IMR-90 (cell line): ENCODE results near the gene TSR1. TPM values are rescaled to one million over a fixed set of nuclear protein-coding genes. Genes with fewer than 3 reads are reported as not detected.

ENCODE experiments used
- ATAC-seq: fragments of 200-7000 bp; cut with Tn5 transposase; 2 replicates; pipeline ENCODE4 v1.9.1; 2020; ENCODE audit warnings: low read depth, mild to moderate bottlenecking, moderate library complexity
- BruUV-seq: library from RNA; stranded (reverse); fragments of 400-500 nt; replicated peaks from 2 replicates; lab custom pipeline; 2021; lab: Mats Ljungman, UMichigan
- CTCF ChIA-PET: fragments of 300-600 bp; formaldehyde crosslinking; extraction: SDS; loops from one replicate; lab custom pipeline; 2021; ENCODE audit warnings: antibody characterized with exemption; lab: Yijun Ruan, JAX
- POLR2A ChIA-PET: fragments of 300-600 bp; sonication (Branson Sonifier 250); formaldehyde crosslinking; loops from one replicate; lab custom pipeline; 2022; ENCODE audit warnings: antibody characterized with exemption; ENCODE audit not compliant: unreplicated experiment; lab: Charles Lee
- DNase-seq: peaks from one replicate; pipeline ENCODE4 v3.0.0; 2013
- H2AFZ ChIP-seq: replicated peaks from 2 replicates; pipeline ENCODE3; 2013; ENCODE audit warnings: low read length, mild to moderate bottlenecking; ENCODE audit not compliant: poor library complexity
- H2AK5ac ChIP-seq: 2 replicates; pipeline ENCODE4 v1.6.1; 2013; ENCODE audit warnings: low read depth, low read length, inconsistent platforms
- H2AK9ac ChIP-seq: replicated peaks from 2 replicates; pipeline ENCODE3; 2013; ENCODE audit warnings: mild to moderate bottlenecking, low read depth, low read length, moderate library complexity; ENCODE audit not compliant: poor library complexity
- H2BK120ac ChIP-seq: 2 replicates; pipeline ENCODE4 v1.6.1; 2013; ENCODE audit warnings: low read depth, low read length, inconsistent platforms
- H2BK15ac ChIP-seq: 3 replicates; pipeline ENCODE4 v1.6.1; 2013; ENCODE audit warnings: low read depth, low read length, inconsistent platforms
- H2BK20ac ChIP-seq: 2 replicates; pipeline ENCODE4 v1.6.1; 2013; ENCODE audit warnings: low read depth, mild to moderate bottlenecking, inconsistent platforms, low read length, moderate library complexity
- H2BK5ac ChIP-seq: 2 replicates; pipeline ENCODE4 v1.6.1; 2013; ENCODE audit warnings: mild to moderate bottlenecking, low read depth, low read length, inconsistent platforms; ENCODE audit not compliant: poor library complexity, severe bottlenecking
- H3K14ac ChIP-seq: replicated peaks from 2 replicates; pipeline ENCODE4 v1.6.1; 2013; ENCODE audit warnings: low read depth, low read length, inconsistent platforms
- H3K18ac ChIP-seq: 2 replicates; pipeline ENCODE4 v1.6.1; 2013; ENCODE audit warnings: low read depth, low read length, control low read depth
- H3K23ac ChIP-seq: 2 replicates; pipeline ENCODE4 v1.6.1; 2013; ENCODE audit warnings: low read depth, low read length, inconsistent platforms
- H3K27ac ChIP-seq: 2 replicates; pipeline ENCODE4 v1.5.1; 2013; ENCODE audit warnings: mild to moderate bottlenecking, control low read depth, low read length; ENCODE audit not compliant: insufficient read depth
- H3K27me3 ChIP-seq: 2 replicates; pipeline ENCODE4 v1.6.1; 2013; ENCODE audit warnings: low read length; ENCODE audit not compliant: control insufficient read depth, insufficient read depth
- H3K36me3 ChIP-seq: 2 replicates; pipeline ENCODE4 v1.6.1; 2013; ENCODE audit warnings: low read length, mixed read lengths; ENCODE audit not compliant: control insufficient read depth, insufficient read depth
- H3K4ac ChIP-seq: 2 replicates; pipeline ENCODE4 v1.6.1; 2013; ENCODE audit warnings: low read depth, low read length, inconsistent platforms
- H3K4me1 ChIP-seq: 2 replicates; pipeline ENCODE4 v1.6.1; 2013; ENCODE audit warnings: low read length, mixed read lengths; ENCODE audit not compliant: control insufficient read depth, insufficient read depth
- H3K4me2 ChIP-seq: 2 replicates; pipeline ENCODE4 v1.6.1; 2013; ENCODE audit warnings: low read depth, mild to moderate bottlenecking, control low read depth, low read length, moderate library complexity
- H3K4me3 ChIP-seq: 2 replicates; pipeline ENCODE4 v1.5.1; 2013; ENCODE audit warnings: low read depth, mild to moderate bottlenecking, control low read depth, low read length, moderate library complexity; ENCODE audit not compliant: insufficient read depth
- H3K56ac ChIP-seq: 2 replicates; pipeline ENCODE4 v1.6.1; 2013; ENCODE audit warnings: low read length, inconsistent platforms; ENCODE audit not compliant: insufficient read depth; ENCODE audit errors: extremely low read depth
- H3K79me1 ChIP-seq, 2 experiments: 2 replicates each; pipeline ENCODE4 v1.6.1; 2013; ENCODE audit warnings: low read length in 2 of 2, inconsistent platforms in 1 of 2, low read depth in 1 of 2
- H3K9ac ChIP-seq: 2 replicates; pipeline ENCODE4 v1.6.1; 2013; ENCODE audit warnings: low read depth, low read length, control low read depth
- H3K9me1 ChIP-seq: 2 replicates; pipeline ENCODE4 v1.6.1; 2013; ENCODE audit warnings: low read length, inconsistent platforms; ENCODE audit not compliant: insufficient read depth
- H3K9me3 ChIP-seq: 2 replicates; pipeline ENCODE4 v1.6.1; 2013; ENCODE audit warnings: low read length; ENCODE audit not compliant: control insufficient read depth, insufficient read depth
- H4K20me1 ChIP-seq: 2 replicates; pipeline ENCODE4 v1.6.1; 2013; ENCODE audit warnings: low read length, inconsistent platforms; ENCODE audit not compliant: insufficient read depth
- H4K5ac ChIP-seq: 2 replicates; pipeline ENCODE4 v1.6.1; 2013; ENCODE audit warnings: mild to moderate bottlenecking, low read depth, low read length, control low read depth
- H4K8ac ChIP-seq, 2 experiments: 2 replicates each; pipeline ENCODE4 v1.6.1; 2013; ENCODE audit warnings: low read depth in 2 of 2, low read length in 2 of 2, control low read depth in 1 of 2, inconsistent platforms in 1 of 2
- H4K91ac ChIP-seq: 2 replicates; pipeline ENCODE4 v1.6.1; 2013; ENCODE audit warnings: low read depth, low read length, inconsistent platforms; ENCODE audit not compliant: insufficient read depth
- BHLHE40 ChIP-seq: fragments of 150-350 bp; IDR thresholded peaks from 2 replicates; pipeline ENCODE4 v1.6.1; 2016; ENCODE audit warnings: mild to moderate bottlenecking, low read depth, low read length
- CEBPB ChIP-seq: IDR thresholded peaks from 2 replicates; pipeline ENCODE4 v1.6.1; 2012; ENCODE audit warnings: low read depth, low read length, improper control_type of control experiment
- CHD1 ChIP-seq: IDR thresholded peaks from 2 replicates; pipeline ENCODE4 v1.6.1; 2012; ENCODE audit warnings: low read depth, low read length, improper control_type of control experiment
- CTCF ChIP-seq: conservative IDR thresholded peaks from 2 replicates; pipeline ENCODE4 v1.5.1; 2012; ENCODE audit warnings: mild to moderate bottlenecking, low read depth, low read length, improper control_type of control experiment
- ELK1 ChIP-seq: fragments of 150-350 bp; IDR thresholded peaks from 2 replicates; pipeline ENCODE4 v1.6.1; 2016; ENCODE audit warnings: low read depth, mild to moderate bottlenecking, low read length, moderate library complexity, borderline replicate concordance
- FOS ChIP-seq: fragments of 150-350 bp; IDR thresholded peaks from 2 replicates; pipeline ENCODE4 v1.6.1; 2016; ENCODE audit warnings: low read depth, low read length
- MAFK ChIP-seq: IDR thresholded peaks from 2 replicates; pipeline ENCODE4 v1.6.1; 2012; ENCODE audit warnings: low read depth, low read length, improper control_type of control experiment
- MAZ ChIP-seq: IDR thresholded peaks from 2 replicates; pipeline ENCODE4 v1.6.1; 2012; ENCODE audit warnings: low read depth, mild to moderate bottlenecking, low read length, improper control_type of control experiment, moderate library complexity, borderline replicate concordance
- MXI1 ChIP-seq: IDR thresholded peaks from 2 replicates; pipeline ENCODE4 v1.6.1; 2012; ENCODE audit warnings: low read depth, mild to moderate bottlenecking, low read length, moderate library complexity, borderline replicate concordance
- NFE2L2 ChIP-seq: fragments of 150-350 bp; IDR thresholded peaks from 2 replicates; pipeline ENCODE4 v1.6.1; 2016; ENCODE audit warnings: low read depth, mild to moderate bottlenecking, low read length
- POLR2A ChIP-seq: IDR thresholded peaks from 2 replicates; pipeline ENCODE4 v1.6.1; 2012; ENCODE audit warnings: mild to moderate bottlenecking, low read depth, low read length
- RAD21 ChIP-seq: IDR thresholded peaks from 2 replicates; pipeline ENCODE4 v1.6.1; 2012; ENCODE audit warnings: low read length, improper control_type of control experiment
- RCOR1 ChIP-seq: IDR thresholded peaks from 2 replicates; pipeline ENCODE4 v1.6.1; 2012; ENCODE audit warnings: mild to moderate bottlenecking, low read length, improper control_type of control experiment; ENCODE audit not compliant: insufficient replicate concordance
- RFX5 ChIP-seq: IDR thresholded peaks from 2 replicates; pipeline ENCODE4 v1.8.0; 2012; ENCODE audit warnings: low read depth, mild to moderate bottlenecking, low read length, moderate library complexity
- SMC3 ChIP-seq: fragments of 150-350 bp; IDR thresholded peaks from 2 replicates; pipeline ENCODE4 v1.6.1; 2016; ENCODE audit warnings: low read depth, mild to moderate bottlenecking, antibody characterized with exemption, low read length, moderate library complexity
- USF2 ChIP-seq: fragments of 150-350 bp; IDR thresholded peaks from 2 replicates; pipeline ENCODE4 v1.6.1; 2017; ENCODE audit warnings: mild to moderate bottlenecking, antibody characterized with exemption, low read length, low read depth
- WGBS, 2 experiments: methylation state at CpG; one replicate each; pipeline versions ENCODE4 v1.1.5 to v1.1.7; 2013; ENCODE audit warnings: missing lambda C conversion rate in 2 of 2; ENCODE audit not compliant: insufficient read length in 1 of 2; ENCODE audit errors: extremely low coverage in 2 of 2; 5-methylcytosine and 5-hydroxymethylcytosine counted together
- dilution Hi-C: fragments of 300-500 bp; cut with HindIII; formaldehyde crosslinking; loops from one replicate; pipeline ENCODE4 v1.14.3; 2018; ENCODE audit warnings: low sequenced_read_pairs; ENCODE audit not compliant: unreplicated experiment
- in situ Hi-C: fragments of 300-500 bp; cut with MboI; formaldehyde crosslinking; loops from 3 replicates; pipeline ENCODE4 v1.14.3; 2019; ENCODE audit warnings: low sequenced_read_pairs, inconsistent platforms, mixed read lengths
- intact Hi-C: fragments of 100-400 bp; cut with micrococcal nuclease; formaldehyde crosslinking; loops from 2 replicates; pipeline ENCODE4 v1.10.0; 2022
- polyA plus RNA-seq, 3 experiments: library from polyadenylated mRNA; depleted of rRNA; stranded (reverse); fragments of >200 nt; gene quantifications; 2 replicates each; pipeline ENCODE4 v1.2.3, GENCODE V29; 2012; ENCODE audit warnings: low replicate concordance in 1 of 3
- total RNA-seq: library from RNA; depleted of rRNA; stranded (reverse); fragments of >200 nt; gene quantifications from 2 replicates; pipeline ENCODE4 v1.2.3, GENCODE V29; 2012

TSR1 gene
- total and polyA plus RNA-seq, 2 of the 4 experiments (the other 2 are of a cell fraction): 22.6 to 72.6 TPM

- CTCF ChIA-PET: no interaction called here
Observed at GRCh38 chr17:2373179-2373578, 36.9 kb upstream of the TSR1 start.

More at GRCh38 chr17:2373179-2373578, 36.9 kb upstream of the TSR1 start:
- H3K4ac ChIP-seq: no peak overlapping the region
- H4K5ac ChIP-seq: no peak overlapping the region
- no peaks in the 10 kb centered on the region for H3K9me3 ChIP-seq
- 93% methylated on average over 9 of the region's 18 CpGs; no CpG with 5 or more reads in 1 of the 2 experiments for WGBS, 2 experiments
- H3K4me3 ChIP-seq: no peak overlapping the region
- no peak for TF ChIP-seq CTCF
- no peak for TF ChIP-seq CHD1
- TF ChIP-seq ELK1: no peak
- TF ChIP-seq MAFK: no peak
- TF ChIP-seq SMC3: no peak
- TF ChIP-seq FOS: no peak
- no peak for TF ChIP-seq MAZ
- no peak for TF ChIP-seq USF2
- no peak for TF ChIP-seq MXI1
- no peak for TF ChIP-seq CEBPB
- no peak for TF ChIP-seq RCOR1
- TF ChIP-seq RAD21: no peak
- no peak for TF ChIP-seq RFX5
- no peak for TF ChIP-seq BHLHE40
- TF ChIP-seq POLR2A: no peak
- TF ChIP-seq NFE2L2: no peak
- H4K91ac ChIP-seq: no peak overlapping the region
- H3K14ac ChIP-seq: no peak overlapping the region
- H3K23ac ChIP-seq: no peak overlapping the region
- H3K27ac ChIP-seq: no peak overlapping the region
- intact Hi-C loops: no loop called here
- H2AK5ac ChIP-seq: no peak overlapping the region
- H4K8ac ChIP-seq: no peak overlapping the region
- no peak overlapping the region for H3K4me2 ChIP-seq
- H3K18ac ChIP-seq: no peak overlapping the region
- no peaks in the 10 kb centered on the region; the same call in 1 of the 2 replicates for H4K20me1 ChIP-seq
- no peaks in the 10 kb centered on the region for H3K27me3 ChIP-seq
- no peak overlapping the region for H2BK120ac ChIP-seq
- no peak overlapping the region for H3K9ac ChIP-seq
- dilution Hi-C loops: no loop called here
- H3K9me1 ChIP-seq: 0 out of 2 replicates have a peak, but pooled peaks cover 3% of the 10 kb centered on the region
- no peak overlapping the region for H2BK20ac ChIP-seq
- H3K56ac ChIP-seq: no peak overlapping the region
- no peak overlapping the region for H2BK5ac ChIP-seq
- DNase-seq (no peak), ATAC-seq (no peak)
- BruUV-seq: no TSS peak
- H3K4me1 ChIP-seq: no peaks in the 10 kb centered on the region
- POLR2A ChIA-PET: no interaction called here
- H2BK15ac ChIP-seq: no peak overlapping the region
- H2AFZ ChIP-seq: no peak overlapping the region
- in situ Hi-C loops: no loop called here
- H2AK9ac ChIP-seq: no peak overlapping the region
- peaks cover 43% of the 10 kb centered on the region for H3K36me3 ChIP-seq
- no peaks in the 10 kb centered on the region for H3K79me1 ChIP-seq
